ENCODE results near the gene IKZF2.
A peak's percentile ranks its signal among the peaks of the same experiment; 100 is the strongest.

Gene IKZF2

DNA sequence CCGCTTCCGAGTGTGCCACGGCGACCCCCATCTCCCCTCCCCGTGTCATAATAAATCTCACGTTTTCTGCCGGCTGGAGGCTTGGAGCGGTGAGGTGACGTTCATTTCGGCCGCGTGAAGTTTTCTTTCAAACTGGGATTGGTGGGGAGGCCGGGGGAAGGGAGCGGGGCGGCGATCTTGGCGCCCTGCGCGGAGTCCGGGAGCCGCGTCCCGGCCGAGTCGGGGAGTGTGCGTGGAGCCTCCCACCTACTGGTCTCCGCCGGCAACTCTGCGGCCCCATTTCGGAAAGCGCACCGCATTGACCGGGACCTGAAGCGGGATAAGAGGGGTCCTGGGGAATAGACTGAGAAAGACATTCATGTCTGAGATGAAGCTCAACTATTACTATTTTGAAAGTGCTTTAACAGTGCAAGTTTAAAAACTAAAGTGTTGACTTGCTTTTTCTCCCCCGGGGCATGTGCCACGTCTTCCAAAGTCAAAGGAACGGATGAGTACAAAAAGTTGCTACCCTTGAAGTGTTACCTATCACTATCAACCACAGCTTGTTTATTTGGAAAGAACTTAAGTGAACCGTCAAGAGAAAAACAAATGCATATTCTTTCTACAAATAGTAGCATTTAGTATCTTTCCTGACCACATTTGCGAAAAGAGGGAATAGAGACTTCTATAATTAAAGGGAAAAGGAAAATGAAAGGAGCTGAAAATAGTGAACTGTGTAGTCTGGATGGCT, 818 bp upstream of the IKZF2 start:
- DNase-seq: peak; percentile 28

DNA sequence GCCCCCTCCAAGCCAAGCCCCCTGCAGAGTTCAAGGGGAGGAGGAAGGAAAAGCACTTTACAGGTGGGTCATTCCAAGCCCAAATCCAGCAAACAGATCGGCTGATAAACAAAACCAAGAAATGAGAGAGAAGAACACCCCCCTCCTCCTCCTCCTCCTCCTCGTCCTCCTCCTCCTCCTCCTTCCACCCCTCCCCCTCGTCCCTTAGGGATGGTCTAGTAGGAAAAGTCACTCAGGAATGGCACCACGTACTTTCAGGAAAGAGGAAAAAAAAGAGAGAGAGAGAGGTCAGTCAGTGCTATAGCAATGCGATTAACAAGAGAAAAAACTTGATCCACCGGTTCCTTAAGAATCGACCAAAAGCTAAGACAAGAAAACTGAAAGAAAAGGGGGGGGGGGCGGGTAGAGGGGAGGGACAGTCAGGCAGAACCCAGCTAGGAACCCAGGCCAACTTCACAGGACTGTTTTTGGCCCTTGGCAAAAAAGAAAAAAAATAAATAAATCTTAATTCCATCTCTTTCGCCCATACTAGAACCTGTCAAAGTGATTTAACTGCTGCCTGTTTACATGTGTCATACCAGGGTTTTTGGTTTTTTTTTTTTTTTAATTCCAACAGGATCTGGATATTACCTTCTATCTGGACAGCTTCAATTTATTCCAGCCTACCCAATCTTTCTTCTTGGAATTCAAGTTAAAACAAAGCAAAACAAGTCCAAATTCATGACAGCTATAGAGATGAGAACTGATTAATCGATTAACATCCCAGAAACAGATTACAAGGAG, 906 bp downstream of the IKZF2 start:
- no peak for DNase-seq

GRCh38 chr2:213149949-213150314, 1.5 kb downstream of the IKZF2 start:
- no peak for DNase-seq

GRCh38 chr2:213149294-213149875, 2.0 kb downstream of the IKZF2 start:
- no peak for DNase-seq

- no peak for DNase-seq
Measured at GRCh38 chr2:213148572-213149261, 2.7 kb downstream of the IKZF2 start.

DNA sequence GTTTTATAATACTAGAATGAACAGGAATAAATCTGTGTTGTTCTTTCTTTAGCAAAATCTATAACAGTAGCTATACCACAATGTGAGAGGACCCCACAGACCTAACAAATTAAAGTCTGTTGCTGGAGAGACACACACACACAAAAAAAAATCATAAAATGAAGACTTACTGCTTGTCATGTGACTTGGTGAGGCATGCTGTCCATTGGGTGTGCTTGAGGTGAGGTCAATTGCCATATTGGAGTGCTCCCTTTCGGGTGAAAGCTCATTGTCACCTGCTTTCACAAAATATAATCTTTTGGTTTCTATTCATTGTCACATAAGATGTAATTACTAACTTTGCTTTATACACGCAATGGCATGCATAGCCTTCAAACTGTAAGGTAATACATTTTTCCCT, 3.9 kb downstream of the IKZF2 start:
- no peak for DNase-seq

DNA sequence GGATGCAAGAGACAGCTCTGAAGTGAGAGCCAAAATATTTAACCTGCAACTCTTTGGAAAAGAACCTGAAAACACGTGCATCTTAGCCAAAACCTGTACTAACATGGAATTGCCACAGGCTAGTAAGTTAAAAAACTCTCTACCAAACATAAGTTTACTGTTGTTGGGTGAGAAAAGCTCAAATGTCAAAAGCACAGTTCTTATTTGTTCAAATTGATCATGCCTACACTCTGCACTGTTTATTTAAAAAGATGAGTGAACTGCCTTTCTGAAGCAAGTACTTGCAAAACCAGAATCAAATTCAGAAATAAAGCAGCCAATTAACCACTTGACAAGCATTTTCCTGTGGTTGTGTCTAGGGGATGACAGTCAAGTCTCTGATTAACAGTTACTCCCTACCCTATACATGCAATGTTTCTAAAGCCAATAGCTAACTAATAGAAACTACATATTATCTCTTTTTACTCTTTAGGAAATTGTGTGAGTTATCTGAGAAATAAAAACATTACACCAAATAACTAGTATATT, 5.6 kb downstream of the IKZF2 start:
- DNase-seq: no peak

GRCh38 chr2:213137064-213137463, 14.3 kb downstream of the IKZF2 start:
- DNase-seq: no peak

GRCh38 chr2:213129311-213129710, 22.1 kb downstream of the IKZF2 start:
- DNase-seq: no peak

DNA sequence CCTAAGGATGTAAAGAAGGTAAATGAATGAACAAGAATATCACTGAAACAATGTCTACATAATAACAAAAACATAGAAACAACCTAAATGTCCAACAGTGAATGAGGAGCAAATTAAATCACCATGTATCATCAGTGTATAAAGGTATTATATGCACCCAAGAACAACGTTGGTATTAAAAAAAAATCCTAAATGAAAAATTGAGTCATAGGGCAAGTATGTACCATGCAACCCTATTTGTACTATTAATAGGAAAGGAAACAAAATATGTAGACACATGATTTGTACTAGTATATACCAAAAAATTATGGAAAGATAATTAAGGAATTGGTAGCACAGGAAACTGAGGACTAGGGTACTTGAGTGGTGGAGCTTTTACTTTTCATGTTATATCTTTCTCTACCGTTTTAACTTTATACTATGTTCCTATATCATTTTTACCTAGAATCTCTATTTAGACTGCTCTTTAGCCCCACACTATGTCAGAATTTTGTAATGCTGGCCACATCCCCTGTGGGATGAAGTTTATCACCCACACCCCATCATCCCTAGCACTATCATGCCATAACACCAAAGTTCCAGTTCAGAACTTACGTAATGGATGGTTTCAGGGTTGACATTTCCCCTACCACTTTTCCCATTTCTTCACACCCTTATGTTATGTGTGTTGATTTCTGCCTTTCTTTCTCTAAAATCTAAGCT, 25.6 kb downstream of the IKZF2 start:
- no peak for DNase-seq

DNA sequence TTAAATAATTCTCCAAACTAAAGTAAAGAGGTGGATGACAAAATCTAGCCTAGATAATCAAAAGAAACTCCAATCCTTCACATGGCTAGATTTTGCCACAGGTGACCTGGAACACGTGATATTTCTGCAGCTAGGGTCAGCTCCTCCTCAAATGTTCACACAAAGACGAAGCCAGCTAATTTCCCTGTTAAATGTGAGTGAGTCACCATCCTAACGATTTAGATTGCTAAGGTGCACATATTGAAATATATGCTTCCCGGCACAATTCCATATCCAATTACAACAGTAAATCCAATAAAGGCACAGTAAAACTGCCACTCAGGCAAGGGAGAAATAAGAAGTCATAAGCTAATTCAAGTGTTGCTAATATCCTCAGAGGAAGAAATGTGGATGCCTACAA, 28.7 kb downstream of the IKZF2 start:
- no peak for DNase-seq

- DNase-seq: no peak
Measured at GRCh38 chr2:213121690-213122089, 29.7 kb downstream of the IKZF2 start.

DNA sequence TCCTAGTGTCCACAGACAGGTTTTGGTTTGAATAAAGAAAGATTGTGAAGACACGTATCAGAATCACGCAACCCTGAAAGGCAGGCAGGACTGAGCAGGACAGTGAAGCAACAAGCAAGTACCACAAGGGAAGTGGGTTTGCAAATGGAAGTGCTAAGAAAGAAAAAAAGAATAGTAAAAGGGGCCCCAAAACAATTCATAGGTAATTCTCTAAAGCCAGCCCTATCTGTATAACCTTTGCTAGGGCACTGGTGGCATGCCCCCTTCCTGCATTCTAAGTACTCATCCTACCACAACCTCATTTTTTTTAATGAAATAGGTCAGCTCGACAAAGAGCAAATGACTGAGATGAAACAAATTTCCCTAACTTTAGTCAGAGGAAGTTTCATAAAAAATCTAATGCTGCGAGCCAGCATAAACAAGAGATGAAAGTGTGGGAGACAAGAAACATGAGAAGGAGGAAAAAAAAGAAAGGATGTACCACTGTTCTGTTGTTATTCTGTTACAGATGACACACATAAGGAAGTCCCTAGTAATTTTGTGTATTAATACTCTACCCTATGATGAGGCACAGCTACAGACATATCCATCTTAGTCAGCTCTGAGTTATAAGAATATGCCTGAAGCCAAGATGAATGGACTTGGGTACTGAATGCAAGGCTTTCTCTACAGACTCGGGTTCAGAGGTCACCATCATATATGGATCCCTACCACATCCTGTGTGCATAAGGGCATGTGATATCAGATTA, 32.2 kb downstream of the IKZF2 start:
- DNase-seq: no peak

DNA sequence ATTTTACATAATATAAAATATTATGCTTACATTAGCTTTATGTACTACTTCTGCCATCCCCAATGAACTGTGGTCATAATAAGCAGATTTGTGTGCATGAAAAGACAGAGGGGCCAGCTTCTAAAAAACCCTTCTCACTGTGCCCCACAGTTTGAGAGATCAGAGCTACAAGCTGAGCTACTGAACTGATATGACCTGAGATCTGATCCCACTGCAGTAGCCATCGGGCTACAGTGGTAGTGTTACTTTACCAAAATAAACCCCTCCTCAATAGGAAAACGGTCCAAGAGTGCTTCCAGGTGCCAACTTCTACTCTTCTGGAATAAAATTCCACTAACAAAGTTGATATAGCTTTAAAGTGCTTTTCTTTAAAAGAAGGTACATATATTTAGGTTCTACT, 43.1 kb downstream of the IKZF2 start:
- no peak for DNase-seq

GRCh38 chr2:213107728-213108127, 43.7 kb downstream of the IKZF2 start:
- DNase-seq: no peak

DNA sequence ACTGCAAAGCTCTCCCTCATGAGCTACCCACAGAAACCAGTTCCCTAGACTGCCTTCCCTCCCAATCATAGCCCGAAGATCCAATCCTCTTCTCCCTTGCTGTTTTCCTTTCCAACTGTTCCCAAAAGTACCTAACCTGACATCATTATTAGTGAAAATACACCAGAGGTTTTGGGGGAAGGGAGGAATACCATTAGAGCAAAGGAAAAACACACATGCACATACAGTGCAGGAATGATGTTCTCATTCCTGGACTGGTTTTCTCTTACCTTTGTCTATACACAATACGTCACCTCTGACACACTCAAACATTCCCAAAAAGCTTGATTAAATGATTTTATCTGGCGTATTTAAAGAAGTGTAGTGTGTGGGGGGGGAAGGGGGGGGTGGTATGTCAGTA, 46.2 kb downstream of the IKZF2 start:
- DNase-seq: no peak

- DNase-seq: no peak
Measured at GRCh38 chr2:213104903-213105202, 46.6 kb downstream of the IKZF2 start.

DNA sequence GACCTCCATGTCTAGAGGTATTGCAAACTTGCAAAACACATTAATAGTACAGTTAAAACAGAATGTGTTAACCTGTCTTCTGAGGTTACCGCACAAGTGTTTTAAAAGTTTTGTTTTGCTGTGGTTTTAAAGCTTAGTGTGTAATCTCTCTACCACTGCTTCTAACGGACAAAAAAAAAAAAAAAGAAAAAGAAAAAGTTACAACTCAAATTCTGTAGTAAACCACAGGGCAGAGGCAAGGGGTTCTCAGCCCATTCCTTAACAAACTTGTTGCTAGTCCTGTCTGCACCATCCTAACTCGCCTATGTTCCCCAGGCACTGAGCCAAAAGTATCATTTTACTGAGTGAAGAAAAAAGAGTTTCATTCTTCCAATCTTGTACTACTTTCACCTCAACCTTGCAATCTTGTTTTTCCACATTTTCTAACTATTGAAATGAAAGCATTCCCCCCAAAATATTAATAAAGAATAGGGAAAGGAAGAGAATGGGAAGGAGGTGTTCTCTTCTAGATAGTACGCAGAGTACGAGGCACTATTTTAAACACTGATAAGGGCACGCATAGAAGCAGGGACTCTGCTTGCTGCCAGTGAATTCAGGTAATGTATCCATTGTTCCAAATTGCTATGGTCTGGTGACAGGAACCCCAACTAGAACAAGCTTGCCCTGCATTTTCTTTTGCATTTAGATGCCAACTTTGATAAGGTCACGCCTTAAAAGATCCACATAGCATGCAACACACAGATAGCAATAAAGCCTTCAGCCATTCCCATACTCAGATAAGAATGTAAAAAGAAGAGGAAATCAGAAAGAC, 47.1 kb downstream of the IKZF2 start:
- DNase-seq: no peak

- no peak for DNase-seq
Measured at GRCh38 chr2:213101692-213102460, 49.5 kb downstream of the IKZF2 start.

GRCh38 chr2:213101109-213101508, 50.3 kb downstream of the IKZF2 start:
- no peak for DNase-seq
